Coronary artery (tissue), 2 donors: Measurements from ENCODE around the gene CLEC2L.

Experiments
- DNase-seq: peaks from one replicate; pipeline ENCODE4 v3.0.0-alpha.2; 2017; ENCODE audit warnings: low spot score
- H3K27ac ChIP-seq, 2 donors: fragments of 200-600 bp; sonication (generic); one replicate each; pipeline ENCODE4 v1.5.1; 2016 to 2019
- H3K4me3 ChIP-seq: fragments of 200-600 bp; sonication (generic); 2 replicates; pipeline ENCODE4 v1.5.1; 2016; ENCODE audit warnings: mild to moderate bottlenecking, moderate library complexity
- CTCF ChIP-seq: fragments of 200-600 bp; sonication (generic); IDR thresholded peaks from one replicate; pipeline ENCODE4 v1.5.1; 2019; ENCODE audit warnings: antibody characterized with exemption

CLEC2L gene

GRCh38 chr7:139482662-139483466, 40.6 kb upstream of the CLEC2L start:
- DNase-seq, result no peak
- H3K27ac ChIP-seq, result no peak overlapping the region
- peak overlapping the region; percentile 68 for H3K4me3 ChIP-seq
- no peak for TF ChIP-seq CTCF

- no peak overlapping the region for H3K4me3 ChIP-seq
- TF ChIP-seq CTCF, result no peak
- DNase-seq, result no peak
- H3K27ac ChIP-seq, result no peak overlapping the region
Observed at GRCh38 chr7:139487366-139488080, 36.0 kb upstream of the CLEC2L start.

DNA sequence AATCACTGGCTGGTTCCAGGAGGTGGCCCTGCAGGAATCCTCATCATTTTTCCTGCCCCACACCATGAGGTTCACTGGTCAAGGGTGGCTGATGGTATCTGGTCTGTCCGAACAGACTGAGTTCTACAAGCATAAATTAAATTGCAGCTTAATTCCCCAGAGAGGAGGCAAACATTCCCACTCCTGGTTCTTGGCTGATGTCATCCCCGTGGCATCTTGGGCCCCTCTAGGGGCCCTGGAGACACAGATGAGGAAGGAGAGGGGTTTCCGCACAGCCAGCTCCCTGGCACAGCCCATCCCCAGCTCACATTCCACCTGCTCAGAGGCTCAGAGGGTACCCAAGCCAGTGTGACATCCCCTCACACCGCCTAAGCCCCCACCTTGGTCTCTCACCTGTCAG, 34.7 kb upstream of the CLEC2L start:
- DNase-seq, result no peak
- Histone ChIP-seq H3K27ac (no peak overlapping the region), H3K4me3 (no peak overlapping the region)
- TF ChIP-seq CTCF, result no peak

- no peak for DNase-seq
- Histone ChIP-seq H3K27ac (no peak overlapping the region), H3K4me3 (no peak overlapping the region)
- TF ChIP-seq CTCF, result no peak
Observed at GRCh38 chr7:139490130-139490529, 33.4 kb upstream of the CLEC2L start.

DNA sequence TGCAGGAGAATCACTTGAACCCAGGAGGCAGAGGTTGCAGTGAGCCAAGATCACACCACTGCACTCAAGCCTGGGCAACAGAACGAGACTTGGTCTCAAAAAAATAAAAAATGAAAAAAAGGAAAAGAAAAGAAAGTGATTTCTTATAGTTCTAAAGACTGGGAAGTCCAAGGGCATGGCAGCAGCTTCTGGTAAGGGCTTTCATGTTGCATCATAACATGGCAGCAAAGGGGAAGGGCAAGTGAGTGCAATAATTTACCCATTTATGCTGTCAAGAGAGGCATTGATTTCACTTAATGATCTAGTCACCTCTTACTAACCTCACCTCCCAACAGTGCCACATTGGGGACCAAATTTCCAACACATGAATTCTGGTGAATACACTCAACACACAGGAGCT, 31.2 kb upstream of the CLEC2L start:
- H3K4me3 ChIP-seq, result no peak overlapping the region
- no peak for TF ChIP-seq CTCF
- no peak for DNase-seq
- no peak overlapping the region for H3K27ac ChIP-seq

- H3K4me3 ChIP-seq, result no peak overlapping the region
- DNase-seq, result no peak
- H3K27ac ChIP-seq, result no peak overlapping the region
- no peak for TF ChIP-seq CTCF
Observed at GRCh38 chr7:139494835-139495579, 28.5 kb upstream of the CLEC2L start.
